ENCODE data around the gene GALNT9.

The GALNT9 gene

GRCh38 chr12:132166093-132166492 lies 163.3 kb downstream of the GALNT9 start:
- DNase-seq = no peak

DNA sequence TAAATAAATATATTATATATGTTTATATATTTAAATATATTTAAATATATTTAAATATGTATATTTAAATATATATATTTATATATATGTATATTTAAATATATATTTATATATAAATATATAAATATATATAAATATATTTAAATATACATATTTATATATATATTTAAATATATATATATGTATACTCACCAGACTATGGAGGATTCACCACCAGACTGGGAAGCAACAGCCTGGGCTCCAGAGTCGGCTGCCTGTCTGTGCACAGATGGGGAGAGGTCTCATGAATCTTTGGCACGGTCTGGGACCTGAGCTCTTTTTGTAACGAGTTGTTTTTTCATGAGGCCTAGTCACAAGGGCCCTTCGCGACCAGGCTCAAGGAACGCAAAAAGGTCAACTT lies 163.8 kb downstream of the GALNT9 start:
- no peak for DNase-seq

GRCh38 chr12:132164426-132164825 lies 165.0 kb downstream of the GALNT9 start:
- DNase-seq = no peak

- DNase-seq = peak in 1 of 2 experiments; percentile 24
Measured at GRCh38 chr12:132163911-132164288, 165.5 kb downstream of the GALNT9 start.

DNA sequence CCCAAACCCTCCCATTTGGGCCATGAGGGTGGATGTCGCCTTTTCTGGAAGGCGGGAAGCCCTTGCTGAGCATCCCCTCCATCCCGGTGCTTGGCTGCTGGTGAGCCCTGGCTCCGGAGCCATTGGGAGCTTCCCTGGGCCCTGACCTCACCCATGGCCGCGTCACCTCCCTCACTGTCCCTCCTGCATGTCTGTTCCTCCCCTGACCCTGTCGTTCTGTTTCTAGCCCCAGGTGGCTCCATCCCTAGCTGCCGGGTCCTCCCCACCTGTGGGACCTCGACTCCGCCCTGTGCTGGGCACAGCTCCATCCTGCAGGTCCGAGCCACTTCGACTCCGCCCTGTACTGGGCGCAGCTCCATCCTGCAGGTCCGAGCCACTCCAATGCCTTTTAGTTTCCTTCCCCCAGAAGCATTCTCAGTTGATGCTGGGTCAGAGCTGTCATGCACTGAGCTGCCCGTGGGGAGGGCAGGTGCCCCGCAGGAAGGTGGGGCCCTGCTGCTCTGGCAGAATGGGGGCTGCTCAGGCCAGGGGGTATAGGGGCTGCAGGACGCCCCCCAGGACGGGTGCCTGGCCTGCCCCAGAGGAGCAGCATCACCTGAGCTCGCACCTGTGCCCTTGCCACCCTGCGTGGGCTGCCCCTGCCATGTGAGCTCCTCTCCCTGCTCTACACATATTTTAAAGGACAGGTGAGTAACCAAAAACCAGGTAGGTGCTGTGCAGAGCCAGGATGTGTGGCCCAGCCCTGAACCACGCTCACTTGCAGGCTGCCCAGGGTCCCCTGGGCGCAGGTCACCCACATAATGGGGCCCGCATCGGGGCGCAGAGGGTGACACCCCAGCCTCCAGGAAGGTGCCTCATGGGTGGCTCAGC lies 166.1 kb downstream of the GALNT9 start:
- DNase-seq = no peak

DNA sequence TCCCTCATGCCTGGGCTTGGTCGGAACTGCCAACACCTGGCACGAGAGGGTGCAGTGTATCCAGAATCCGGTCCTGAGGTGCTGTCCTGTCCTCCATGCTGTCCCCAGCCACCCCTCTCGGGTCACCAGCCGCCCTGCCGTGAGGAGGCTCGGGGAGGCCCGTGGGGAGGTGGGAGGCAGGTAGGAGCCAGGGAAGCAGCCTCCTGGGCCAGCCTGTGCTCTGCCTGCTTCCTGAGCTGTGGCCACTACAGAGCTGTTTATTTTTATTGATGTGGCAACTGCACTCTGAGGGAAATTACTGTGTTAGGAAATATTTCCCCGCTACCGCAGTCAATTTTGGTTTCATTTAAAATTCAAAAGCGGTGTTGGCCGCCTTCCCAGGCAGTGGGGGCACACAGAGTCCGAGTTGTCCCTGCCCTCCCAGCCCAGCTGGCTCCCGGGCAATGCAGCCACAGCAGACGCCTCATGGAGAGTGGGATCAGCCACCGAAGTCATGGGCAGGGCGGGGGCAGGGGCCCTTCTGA lies 166.8 kb downstream of the GALNT9 start:
- DNase-seq = peak in 1 of 2 experiments; percentile 19

GRCh38 chr12:132161796-132162507 lies 167.4 kb downstream of the GALNT9 start:
- DNase-seq = no peak

GRCh38 chr12:132161036-132161781 lies 168.2 kb downstream of the GALNT9 start:
- peak in 1 of 2 experiments; percentile 32 for DNase-seq

GRCh38 chr12:132160601-132161035 lies 168.8 kb downstream of the GALNT9 start:
- DNase-seq = no peak

DNA sequence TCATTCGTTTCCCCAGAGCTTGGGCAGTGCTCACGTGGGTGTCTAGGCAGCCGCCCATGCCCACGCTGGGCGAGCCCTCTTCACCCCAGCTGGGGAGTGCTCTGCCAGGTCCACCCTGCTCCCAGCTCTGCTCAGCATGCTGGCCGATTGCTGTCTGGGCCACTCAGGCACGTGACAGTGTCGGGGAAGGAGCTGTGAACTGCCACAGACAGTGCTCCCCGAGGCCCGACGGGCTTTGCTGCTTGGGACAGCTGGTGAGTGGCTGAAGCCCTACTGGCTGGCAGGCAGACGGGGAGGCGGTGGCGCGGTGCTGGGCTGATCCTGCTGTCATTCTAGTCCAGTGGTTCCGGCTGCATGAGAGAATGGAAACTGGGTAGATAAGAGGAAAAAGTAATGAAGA lies 169.4 kb downstream of the GALNT9 start:
- DNase-seq = no peak

GRCh38 chr12:132159555-132160003 lies 169.8 kb downstream of the GALNT9 start:
- DNase-seq = no peak

DNA sequence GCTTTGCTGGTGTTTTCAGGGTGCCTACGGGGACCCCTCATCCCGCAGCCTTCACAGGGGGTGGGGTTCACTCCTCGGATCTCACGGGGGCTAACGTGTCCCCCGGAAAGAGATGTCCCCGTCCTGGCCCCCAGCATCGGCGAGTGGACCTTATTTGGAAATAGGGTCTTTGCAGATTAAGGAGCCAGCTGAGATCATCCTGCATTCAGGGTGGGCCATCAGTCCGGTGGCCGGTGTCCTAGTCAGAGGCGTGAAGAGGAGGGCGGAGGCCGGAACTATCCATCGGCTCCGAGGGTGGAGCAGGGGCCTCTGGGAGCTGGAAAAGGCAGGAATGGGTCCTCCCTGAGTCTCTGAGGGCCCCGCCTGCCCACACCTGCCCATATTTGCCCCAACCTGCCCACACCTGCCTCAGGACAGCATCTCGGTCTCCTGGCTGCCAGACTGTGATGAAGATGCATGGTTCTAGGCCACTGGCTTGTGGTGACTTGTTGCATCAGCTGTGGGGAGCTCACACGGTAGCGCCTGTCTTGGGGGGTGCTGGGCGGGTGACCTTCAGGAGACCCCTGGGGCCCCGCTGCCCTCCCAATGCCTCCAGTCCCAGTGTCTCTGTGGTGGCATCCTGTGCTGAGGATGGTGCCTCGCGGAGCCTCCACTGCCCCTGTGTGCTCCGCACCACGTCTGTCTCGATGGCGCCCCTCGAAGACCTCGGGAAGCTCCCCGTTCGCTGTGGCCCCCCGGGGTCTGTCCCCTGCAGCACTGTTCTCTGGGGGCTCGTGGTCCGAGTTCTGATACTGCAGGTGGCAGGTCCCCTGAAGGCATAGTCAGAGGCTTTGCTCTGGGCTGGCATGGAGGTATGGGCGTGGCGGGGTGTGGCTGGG lies 170.5 kb downstream of the GALNT9 start:
- no peak for DNase-seq

GRCh38 chr12:132157733-132158409 lies 171.5 kb downstream of the GALNT9 start:
- no peak for DNase-seq

- no peak for DNase-seq
Measured at GRCh38 chr12:132156573-132157325, 172.6 kb downstream of the GALNT9 start.

DNA sequence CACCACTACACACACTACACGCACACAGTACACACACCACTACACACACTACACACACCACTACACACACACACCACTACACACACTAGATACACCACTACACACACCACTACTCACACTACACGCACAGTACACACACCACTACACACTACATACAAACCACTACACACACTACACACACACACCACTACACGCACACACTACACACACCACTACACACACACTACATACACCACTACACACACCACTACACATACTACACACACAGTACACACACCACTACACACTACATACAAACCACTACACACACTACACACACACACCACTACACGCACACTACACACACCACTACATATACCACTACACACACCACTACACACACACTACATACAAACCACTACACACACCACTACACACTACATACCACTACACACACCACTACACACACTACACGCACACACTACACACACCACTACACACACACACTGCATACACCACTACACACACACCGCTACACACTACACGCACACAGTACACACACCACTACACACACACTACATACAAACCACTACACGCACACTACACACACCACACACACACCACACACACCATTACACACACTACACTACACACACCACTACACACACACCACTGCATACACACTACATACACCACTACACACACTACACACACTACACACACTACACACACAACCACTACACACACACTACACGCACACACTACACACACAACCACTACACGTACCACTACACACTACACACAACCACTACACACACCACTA lies 173.4 kb downstream of the GALNT9 start:
- DNase-seq = no peak

GRCh38 chr12:132154941-132155770 lies 174.2 kb downstream of the GALNT9 start:
- no peak for DNase-seq

DNA sequence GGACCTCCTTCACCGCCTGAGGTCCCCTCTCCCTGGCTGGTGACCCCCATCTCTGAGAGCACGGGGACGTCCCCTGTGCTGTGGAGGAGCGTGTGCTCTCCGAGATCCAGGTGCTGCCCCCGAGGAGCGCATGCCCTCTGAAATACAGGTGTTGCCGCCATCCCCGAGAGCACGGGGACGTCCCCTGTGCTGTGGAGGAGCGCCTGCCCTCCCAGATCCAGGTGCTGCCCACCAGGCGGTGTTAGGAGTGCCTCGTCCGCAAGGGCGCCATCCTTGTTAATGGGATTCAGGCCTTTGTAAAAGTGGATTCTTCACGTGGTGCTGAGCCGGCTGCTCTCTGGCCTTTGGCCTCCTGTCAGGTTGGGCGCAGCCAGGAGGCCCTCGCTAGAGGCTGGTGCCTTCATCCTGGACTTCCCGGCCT lies 175.0 kb downstream of the GALNT9 start:
- no peak for DNase-seq

GRCh38 chr12:132153501-132154340 lies 175.7 kb downstream of the GALNT9 start:
- peak in 1 of 2 experiments; percentile 58 for DNase-seq

Data from SW 1271 (cell line).